Lower leg skin (tissue), 4 donors: ENCODE results near the gene SLC38A4. TPM values are rescaled to one million over a fixed set of nuclear protein-coding genes. Genes with fewer than 3 reads are reported as not detected.

ENCODE experiments used
- DNase-seq, 2 donors: peaks; one replicate each; pipeline ENCODE4 v3.0.0-alpha.2; 2019; ENCODE audit warnings: low spot score in 2 of 2
- H3K4me3 ChIP-seq: fragments of 200-600 bp; sonication (generic); 2 replicates; pipeline ENCODE4 v1.5.1; 2017; ENCODE audit warnings: mild to moderate bottlenecking, low read depth; ENCODE audit not compliant: poor library complexity, severe bottlenecking
- CTCF ChIP-seq, 3 donors: fragments of 450-650 bp; IDR thresholded peaks; one replicate each; pipeline ENCODE4 v1.5.1; 2016; ENCODE audit warnings: antibody characterized with exemption in 3 of 3, mild to moderate bottlenecking in 3 of 3, moderate library complexity in 2 of 3
- POLR2A ChIP-seq, 2 donors: fragments of 450-650 bp; IDR thresholded peaks; one replicate each; pipeline ENCODE4 v1.6.1; 2016 to 2017; ENCODE audit warnings: antibody characterized with exemption in 2 of 2, mild to moderate bottlenecking in 1 of 2, moderate library complexity in 1 of 2
- WGBS, 2 donors: methylation state at CpG; one replicate each; pipeline ENCODE4 v1.1.5; 2018; 5-methylcytosine and 5-hydroxymethylcytosine counted together
- intact Hi-C: fragments of 100-400 bp; cut with DNase I; formaldehyde crosslinking; loops from one replicate; pipeline ENCODE4 v1.15.0; 2023; ENCODE audit warnings: low total_unique reads
- total RNA-seq, 4 donors: library from RNA; depleted of rRNA; stranded (reverse); fragments of >200 nt; gene quantifications; one replicate each; pipeline ENCODE4 v1.1.0, GENCODE V29; 2016

SLC38A4 gene
- total RNA-seq, 4 donors from 2014 or later, result 0.46 to 1.9 (median 0.88) TPM

- no peak for DNase-seq
- H3K4me3 ChIP-seq, result no peak overlapping the region
- TF ChIP-seq CTCF (IDR thresholded peaks at IDR 0.05) (no peak), POLR2A (IDR thresholded peaks at IDR 0.05) (no peak)
- 75 to 79% methylated on average over 2 of the region's 2 CpGs for WGBS, 2 donors
- intact Hi-C loops, result no loop called here
Measured at GRCh38 chr12:46814143-46814542, 11.7 kb downstream of the SLC38A4 start.

- WGBS, 2 donors, result 77 to 85% methylated on average over 1 of the region's 1 CpG
- TF ChIP-seq POLR2A (IDR thresholded peaks at IDR 0.05) (no peak), CTCF (IDR thresholded peaks at IDR 0.05) (no peak)
- intact Hi-C loops, result no loop called here
- H3K4me3 ChIP-seq, result no peak overlapping the region
- DNase-seq, result no peak
Measured at GRCh38 chr12:46811185-46811584, 14.6 kb downstream of the SLC38A4 start.

GRCh38 chr12:46808955-46809697, 16.7 kb downstream of the SLC38A4 start:
- WGBS, 2 donors, result 74% methylated on average over 5 of the region's 5 CpGs

GRCh38 chr12:46808317-46808716, 17.5 kb downstream of the SLC38A4 start:
- no peak for DNase-seq
- 100% methylated on average over 2 of the region's 2 CpGs for WGBS, 2 donors
- TF ChIP-seq POLR2A (IDR thresholded peaks at IDR 0.05), result no peak
- TF ChIP-seq CTCF (IDR thresholded peaks at IDR 0.05), result no peak
- H3K4me3 ChIP-seq, result no peak overlapping the region
- intact Hi-C loops, result no loop called here

More at GRCh38 chr12:46808955-46809697, 16.7 kb downstream of the SLC38A4 start:
- no peak for TF ChIP-seq POLR2A (IDR thresholded peaks at IDR 0.05)
- TF ChIP-seq CTCF (IDR thresholded peaks at IDR 0.05), result no peak
- DNase-seq, result no peak
- intact Hi-C loops, result no loop called here
- no peak overlapping the region for H3K4me3 ChIP-seq

- intact Hi-C loops, result no loop called here
- DNase-seq, result no peak
- TF ChIP-seq CTCF (IDR thresholded peaks at IDR 0.05) (no peak), POLR2A (IDR thresholded peaks at IDR 0.05) (no peak)
- 57 to 66% methylated on average over 3 of the region's 3 CpGs for WGBS, 2 donors
- no peak overlapping the region for H3K4me3 ChIP-seq
Measured at GRCh38 chr12:46804054-46804453, 21.7 kb downstream of the SLC38A4 start.

GRCh38 chr12:46803517-46803916, 22.3 kb downstream of the SLC38A4 start:
- 50 to 51% methylated on average over 3 of the region's 3 CpGs for WGBS, 2 donors
- no peak for TF ChIP-seq POLR2A (IDR thresholded peaks at IDR 0.05)
- no peak for TF ChIP-seq CTCF (IDR thresholded peaks at IDR 0.05)
- no peak overlapping the region for H3K4me3 ChIP-seq
- intact Hi-C loops, result no loop called here
- DNase-seq, result no peak
